Measurements from ENCODE around the gene CUEDC1. TPM values are rescaled to one million over a fixed set of nuclear protein-coding genes. Genes with fewer than 3 reads are reported as not detected.

CUEDC1 gene
- total and polyA plus RNA-seq, 9 of the 15 experiments (the other 6 are each of a cell fraction or from before 2014, with no cell fraction given), result 0.20 to 4.1 (median 1.6) TPM; not detected in 1

DNA sequence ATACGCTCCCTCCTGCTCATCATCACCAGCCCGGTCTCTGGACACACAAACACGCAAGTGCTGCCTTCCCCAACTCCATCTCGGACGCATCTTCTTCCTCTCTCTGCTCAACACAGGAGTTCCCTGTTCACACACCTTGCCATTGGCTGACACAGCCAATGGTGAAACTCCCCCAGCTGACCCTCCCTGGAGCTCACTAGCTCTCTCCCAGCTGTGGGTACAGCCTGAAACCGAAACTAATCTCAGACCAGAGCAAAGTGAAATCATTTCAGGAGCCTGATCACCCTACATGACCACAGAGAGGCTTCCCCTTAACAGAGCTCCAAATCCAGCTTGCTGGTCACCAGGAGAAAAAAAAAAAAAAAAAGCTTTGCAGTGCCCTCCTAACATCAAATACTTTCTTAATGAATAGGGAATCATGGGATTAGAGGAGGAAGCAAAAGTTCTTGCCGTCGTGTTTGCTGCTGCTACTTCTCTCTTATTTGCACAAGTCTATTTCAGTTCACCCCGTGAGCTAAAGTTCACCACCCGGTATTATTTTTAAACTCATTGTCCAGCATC lies 8.3 kb downstream of the CUEDC1 start (continued):
- TF ChIP-seq, protein P1, sequence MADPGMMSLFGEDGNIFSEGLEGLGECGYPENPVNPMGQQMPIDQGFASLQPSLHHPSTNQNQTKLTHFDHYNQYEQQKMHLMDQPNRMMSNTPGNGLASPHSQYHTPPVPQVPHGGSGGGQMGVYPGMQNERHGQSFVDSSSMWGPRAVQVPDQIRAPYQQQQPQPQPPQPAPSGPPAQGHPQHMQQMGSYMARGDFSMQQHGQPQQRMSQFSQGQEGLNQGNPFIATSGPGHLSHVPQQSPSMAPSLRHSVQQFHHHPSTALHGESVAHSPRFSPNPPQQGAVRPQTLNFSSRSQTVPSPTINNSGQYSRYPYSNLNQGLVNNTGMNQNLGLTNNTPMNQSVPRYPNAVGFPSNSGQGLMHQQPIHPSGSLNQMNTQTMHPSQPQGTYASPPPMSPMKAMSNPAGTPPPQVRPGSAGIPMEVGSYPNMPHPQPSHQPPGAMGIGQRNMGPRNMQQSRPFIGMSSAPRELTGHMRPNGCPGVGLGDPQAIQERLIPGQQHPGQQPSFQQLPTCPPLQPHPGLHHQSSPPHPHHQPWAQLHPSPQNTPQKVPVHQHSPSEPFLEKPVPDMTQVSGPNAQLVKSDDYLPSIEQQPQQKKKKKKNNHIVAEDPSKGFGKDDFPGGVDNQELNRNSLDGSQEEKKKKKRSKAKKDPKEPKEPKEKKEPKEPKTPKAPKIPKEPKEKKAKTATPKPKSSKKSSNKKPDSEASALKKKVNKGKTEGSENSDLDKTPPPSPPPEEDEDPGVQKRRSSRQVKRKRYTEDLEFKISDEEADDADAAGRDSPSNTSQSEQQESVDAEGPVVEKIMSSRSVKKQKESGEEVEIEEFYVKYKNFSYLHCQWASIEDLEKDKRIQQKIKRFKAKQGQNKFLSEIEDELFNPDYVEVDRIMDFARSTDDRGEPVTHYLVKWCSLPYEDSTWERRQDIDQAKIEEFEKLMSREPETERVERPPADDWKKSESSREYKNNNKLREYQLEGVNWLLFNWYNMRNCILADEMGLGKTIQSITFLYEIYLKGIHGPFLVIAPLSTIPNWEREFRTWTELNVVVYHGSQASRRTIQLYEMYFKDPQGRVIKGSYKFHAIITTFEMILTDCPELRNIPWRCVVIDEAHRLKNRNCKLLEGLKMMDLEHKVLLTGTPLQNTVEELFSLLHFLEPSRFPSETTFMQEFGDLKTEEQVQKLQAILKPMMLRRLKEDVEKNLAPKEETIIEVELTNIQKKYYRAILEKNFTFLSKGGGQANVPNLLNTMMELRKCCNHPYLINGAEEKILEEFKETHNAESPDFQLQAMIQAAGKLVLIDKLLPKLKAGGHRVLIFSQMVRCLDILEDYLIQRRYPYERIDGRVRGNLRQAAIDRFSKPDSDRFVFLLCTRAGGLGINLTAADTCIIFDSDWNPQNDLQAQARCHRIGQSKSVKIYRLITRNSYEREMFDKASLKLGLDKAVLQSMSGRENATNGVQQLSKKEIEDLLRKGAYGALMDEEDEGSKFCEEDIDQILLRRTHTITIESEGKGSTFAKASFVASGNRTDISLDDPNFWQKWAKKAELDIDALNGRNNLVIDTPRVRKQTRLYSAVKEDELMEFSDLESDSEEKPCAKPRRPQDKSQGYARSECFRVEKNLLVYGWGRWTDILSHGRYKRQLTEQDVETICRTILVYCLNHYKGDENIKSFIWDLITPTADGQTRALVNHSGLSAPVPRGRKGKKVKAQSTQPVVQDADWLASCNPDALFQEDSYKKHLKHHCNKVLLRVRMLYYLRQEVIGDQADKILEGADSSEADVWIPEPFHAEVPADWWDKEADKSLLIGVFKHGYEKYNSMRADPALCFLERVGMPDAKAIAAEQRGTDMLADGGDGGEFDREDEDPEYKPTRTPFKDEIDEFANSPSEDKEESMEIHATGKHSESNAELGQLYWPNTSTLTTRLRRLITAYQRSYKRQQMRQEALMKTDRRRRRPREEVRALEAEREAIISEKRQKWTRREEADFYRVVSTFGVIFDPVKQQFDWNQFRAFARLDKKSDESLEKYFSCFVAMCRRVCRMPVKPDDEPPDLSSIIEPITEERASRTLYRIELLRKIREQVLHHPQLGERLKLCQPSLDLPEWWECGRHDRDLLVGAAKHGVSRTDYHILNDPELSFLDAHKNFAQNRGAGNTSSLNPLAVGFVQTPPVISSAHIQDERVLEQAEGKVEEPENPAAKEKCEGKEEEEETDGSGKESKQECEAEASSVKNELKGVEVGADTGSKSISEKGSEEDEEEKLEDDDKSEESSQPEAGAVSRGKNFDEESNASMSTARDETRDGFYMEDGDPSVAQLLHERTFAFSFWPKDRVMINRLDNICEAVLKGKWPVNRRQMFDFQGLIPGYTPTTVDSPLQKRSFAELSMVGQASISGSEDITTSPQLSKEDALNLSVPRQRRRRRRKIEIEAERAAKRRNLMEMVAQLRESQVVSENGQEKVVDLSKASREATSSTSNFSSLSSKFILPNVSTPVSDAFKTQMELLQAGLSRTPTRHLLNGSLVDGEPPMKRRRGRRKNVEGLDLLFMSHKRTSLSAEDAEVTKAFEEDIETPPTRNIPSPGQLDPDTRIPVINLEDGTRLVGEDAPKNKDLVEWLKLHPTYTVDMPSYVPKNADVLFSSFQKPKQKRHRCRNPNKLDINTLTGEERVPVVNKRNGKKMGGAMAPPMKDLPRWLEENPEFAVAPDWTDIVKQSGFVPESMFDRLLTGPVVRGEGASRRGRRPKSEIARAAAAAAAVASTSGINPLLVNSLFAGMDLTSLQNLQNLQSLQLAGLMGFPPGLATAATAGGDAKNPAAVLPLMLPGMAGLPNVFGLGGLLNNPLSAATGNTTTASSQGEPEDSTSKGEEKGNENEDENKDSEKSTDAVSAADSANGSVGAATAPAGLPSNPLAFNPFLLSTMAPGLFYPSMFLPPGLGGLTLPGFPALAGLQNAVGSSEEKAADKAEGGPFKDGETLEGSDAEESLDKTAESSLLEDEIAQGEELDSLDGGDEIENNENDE (IDR thresholded peaks at IDR 0.05; ENCODE audit: low read depth, low read length), result no peak
- TF ChIP-seq, protein P2, sequence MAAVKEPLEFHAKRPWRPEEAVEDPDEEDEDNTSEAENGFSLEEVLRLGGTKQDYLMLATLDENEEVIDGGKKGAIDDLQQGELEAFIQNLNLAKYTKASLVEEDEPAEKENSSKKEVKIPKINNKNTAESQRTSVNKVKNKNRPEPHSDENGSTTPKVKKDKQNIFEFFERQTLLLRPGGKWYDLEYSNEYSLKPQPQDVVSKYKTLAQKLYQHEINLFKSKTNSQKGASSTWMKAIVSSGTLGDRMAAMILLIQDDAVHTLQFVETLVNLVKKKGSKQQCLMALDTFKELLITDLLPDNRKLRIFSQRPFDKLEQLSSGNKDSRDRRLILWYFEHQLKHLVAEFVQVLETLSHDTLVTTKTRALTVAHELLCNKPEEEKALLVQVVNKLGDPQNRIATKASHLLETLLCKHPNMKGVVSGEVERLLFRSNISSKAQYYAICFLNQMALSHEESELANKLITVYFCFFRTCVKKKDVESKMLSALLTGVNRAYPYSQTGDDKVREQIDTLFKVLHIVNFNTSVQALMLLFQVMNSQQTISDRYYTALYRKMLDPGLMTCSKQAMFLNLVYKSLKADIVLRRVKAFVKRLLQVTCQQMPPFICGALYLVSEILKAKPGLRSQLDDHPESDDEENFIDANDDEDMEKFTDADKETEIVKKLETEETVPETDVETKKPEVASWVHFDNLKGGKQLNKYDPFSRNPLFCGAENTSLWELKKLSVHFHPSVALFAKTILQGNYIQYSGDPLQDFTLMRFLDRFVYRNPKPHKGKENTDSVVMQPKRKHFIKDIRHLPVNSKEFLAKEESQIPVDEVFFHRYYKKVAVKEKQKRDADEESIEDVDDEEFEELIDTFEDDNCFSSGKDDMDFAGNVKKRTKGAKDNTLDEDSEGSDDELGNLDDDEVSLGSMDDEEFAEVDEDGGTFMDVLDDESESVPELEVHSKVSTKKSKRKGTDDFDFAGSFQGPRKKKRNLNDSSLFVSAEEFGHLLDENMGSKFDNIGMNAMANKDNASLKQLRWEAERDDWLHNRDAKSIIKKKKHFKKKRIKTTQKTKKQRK (IDR thresholded peaks at IDR 0.05; ENCODE audit: borderline replicate concordance, low read depth, low read length), result no peak
- TF ChIP-seq, protein P3, sequence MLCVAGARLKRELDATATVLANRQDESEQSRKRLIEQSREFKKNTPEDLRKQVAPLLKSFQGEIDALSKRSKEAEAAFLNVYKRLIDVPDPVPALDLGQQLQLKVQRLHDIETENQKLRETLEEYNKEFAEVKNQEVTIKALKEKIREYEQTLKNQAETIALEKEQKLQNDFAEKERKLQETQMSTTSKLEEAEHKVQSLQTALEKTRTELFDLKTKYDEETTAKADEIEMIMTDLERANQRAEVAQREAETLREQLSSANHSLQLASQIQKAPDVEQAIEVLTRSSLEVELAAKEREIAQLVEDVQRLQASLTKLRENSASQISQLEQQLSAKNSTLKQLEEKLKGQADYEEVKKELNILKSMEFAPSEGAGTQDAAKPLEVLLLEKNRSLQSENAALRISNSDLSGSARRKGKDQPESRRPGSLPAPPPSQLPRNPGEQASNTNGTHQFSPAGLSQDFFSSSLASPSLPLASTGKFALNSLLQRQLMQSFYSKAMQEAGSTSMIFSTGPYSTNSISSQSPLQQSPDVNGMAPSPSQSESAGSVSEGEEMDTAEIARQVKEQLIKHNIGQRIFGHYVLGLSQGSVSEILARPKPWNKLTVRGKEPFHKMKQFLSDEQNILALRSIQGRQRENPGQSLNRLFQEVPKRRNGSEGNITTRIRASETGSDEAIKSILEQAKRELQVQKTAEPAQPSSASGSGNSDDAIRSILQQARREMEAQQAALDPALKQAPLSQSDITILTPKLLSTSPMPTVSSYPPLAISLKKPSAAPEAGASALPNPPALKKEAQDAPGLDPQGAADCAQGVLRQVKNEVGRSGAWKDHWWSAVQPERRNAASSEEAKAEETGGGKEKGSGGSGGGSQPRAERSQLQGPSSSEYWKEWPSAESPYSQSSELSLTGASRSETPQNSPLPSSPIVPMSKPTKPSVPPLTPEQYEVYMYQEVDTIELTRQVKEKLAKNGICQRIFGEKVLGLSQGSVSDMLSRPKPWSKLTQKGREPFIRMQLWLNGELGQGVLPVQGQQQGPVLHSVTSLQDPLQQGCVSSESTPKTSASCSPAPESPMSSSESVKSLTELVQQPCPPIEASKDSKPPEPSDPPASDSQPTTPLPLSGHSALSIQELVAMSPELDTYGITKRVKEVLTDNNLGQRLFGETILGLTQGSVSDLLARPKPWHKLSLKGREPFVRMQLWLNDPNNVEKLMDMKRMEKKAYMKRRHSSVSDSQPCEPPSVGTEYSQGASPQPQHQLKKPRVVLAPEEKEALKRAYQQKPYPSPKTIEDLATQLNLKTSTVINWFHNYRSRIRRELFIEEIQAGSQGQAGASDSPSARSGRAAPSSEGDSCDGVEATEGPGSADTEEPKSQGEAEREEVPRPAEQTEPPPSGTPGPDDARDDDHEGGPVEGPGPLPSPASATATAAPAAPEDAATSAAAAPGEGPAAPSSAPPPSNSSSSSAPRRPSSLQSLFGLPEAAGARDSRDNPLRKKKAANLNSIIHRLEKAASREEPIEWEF (CRISPR knock-in tag; IDR thresholded peaks at IDR 0.05), result no peak
- TF ChIP-seq POLR3A (IDR thresholded peaks at IDR 0.05; ENCODE audit: borderline replicate concordance, extremely low read depth, insufficient read depth, insufficient read length), result no peak
- TF ChIP-seq ZNF778 (CRISPR knock-in tag; IDR thresholded peaks at IDR 0.05), result no peak
